Mammary epithelial cell (primary cell): ENCODE measurements around the gene LRRC7.

Experiments
- EZH2 ChIP-seq: IDR thresholded peaks from 2 replicates; pipeline ENCODE4 v1.6.1; 2012; ENCODE audit warnings: low read length, inconsistent platforms, borderline replicate concordance
- TF ChIP-seq, protein P1 (sequence below), 2 donors: IDR thresholded peaks in 1 of 2; conservative IDR thresholded peaks in 1 of 2; 2 replicates each; pipeline ENCODE4 v1.5.1; 2011 to 2012; ENCODE audit warnings: inconsistent platforms in 2 of 2, low read length in 2 of 2, mild to moderate bottlenecking in 2 of 2, control low read depth in 1 of 2, low read depth in 1 of 2; ENCODE audit not compliant: insufficient read depth in 1 of 2; ENCODE audit errors: extremely low read depth in 1 of 2

DNA sequence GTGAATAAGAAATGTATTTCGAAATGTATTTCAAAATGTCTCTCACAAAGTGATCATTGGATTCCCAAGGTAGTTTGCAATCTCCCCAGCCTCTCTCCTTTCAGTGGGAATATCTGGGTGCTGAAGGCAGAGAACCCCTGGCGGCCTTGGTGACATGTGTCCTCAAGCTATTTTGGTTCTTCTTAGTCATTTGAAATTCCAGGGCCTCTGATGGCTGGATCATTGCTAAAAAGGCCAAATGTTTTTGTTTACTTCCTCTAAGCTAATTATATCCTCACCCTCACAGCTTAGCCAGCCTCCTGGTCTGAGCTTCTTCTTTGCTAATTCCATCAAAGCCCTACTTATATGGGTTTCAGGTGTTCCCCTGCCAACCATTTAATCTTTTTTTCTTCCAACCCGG lies 566.4 kb downstream of the LRRC7 start:
- TF ChIP-seq, protein P1, sequence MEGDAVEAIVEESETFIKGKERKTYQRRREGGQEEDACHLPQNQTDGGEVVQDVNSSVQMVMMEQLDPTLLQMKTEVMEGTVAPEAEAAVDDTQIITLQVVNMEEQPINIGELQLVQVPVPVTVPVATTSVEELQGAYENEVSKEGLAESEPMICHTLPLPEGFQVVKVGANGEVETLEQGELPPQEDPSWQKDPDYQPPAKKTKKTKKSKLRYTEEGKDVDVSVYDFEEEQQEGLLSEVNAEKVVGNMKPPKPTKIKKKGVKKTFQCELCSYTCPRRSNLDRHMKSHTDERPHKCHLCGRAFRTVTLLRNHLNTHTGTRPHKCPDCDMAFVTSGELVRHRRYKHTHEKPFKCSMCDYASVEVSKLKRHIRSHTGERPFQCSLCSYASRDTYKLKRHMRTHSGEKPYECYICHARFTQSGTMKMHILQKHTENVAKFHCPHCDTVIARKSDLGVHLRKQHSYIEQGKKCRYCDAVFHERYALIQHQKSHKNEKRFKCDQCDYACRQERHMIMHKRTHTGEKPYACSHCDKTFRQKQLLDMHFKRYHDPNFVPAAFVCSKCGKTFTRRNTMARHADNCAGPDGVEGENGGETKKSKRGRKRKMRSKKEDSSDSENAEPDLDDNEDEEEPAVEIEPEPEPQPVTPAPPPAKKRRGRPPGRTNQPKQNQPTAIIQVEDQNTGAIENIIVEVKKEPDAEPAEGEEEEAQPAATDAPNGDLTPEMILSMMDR (conservative IDR thresholded peaks at IDR 0.05 in 1 of 2, IDR thresholded peaks at IDR 0.05 in 1 of 2; ENCODE audit: extremely low read depth in 1 of 2, insufficient read depth in 1 of 2, low read depth in 1 of 2, low read length in 2 of 2) = no peak
- no peak for TF ChIP-seq EZH2
